D341Med (cell line): Measurements from ENCODE around the gene CFAP52.
"Not testable (repeated sequence)": the region's sequence is repeated elsewhere in the genome, so short reads cannot be mapped to it uniquely, and the experiment has no call there.

Source experiments
- DNase-seq: peaks from one replicate; pipeline ENCODE4 v3.0.0; 2012; ENCODE audit warnings: low spot score

The CFAP52 gene

DNA sequence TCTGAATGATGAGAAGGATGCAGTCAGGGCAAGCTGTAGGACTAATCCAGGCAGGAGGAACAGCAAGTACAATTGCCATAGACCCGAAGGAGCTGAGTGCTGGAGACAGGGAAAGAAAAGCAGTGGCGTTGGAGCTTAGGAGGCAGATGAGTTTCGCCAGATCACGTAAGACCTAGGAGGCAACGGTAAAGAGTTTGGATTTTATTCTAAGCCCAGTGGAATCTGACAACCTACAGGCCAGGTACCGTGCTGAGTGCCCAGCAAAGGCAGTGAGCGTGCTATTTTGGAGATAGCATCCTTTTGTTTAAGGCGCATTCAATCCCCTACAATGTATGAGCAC, 70.1 kb downstream of the CFAP52 start:
- no peak for DNase-seq

DNA sequence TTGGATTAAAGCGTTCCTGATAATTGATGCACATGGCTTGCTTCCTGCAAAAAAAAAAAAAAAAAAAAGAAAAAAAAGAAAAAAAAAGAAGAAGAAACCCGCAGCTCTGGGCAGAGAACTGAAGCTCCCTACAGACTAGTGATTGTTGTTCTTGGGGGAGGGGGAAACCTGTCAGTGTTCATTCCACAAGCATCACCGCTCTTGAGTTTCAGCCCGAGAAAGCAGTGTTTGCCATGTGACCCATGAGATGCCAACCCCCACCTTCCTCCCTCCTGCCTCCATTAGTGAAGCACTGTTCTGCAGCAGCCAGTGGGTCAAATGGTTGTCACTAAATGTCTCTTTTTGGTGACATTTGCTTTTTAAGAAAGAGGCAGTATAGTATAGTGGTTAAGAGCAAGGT, 70.6 kb downstream of the CFAP52 start:
- DNase-seq, result no peak

DNA sequence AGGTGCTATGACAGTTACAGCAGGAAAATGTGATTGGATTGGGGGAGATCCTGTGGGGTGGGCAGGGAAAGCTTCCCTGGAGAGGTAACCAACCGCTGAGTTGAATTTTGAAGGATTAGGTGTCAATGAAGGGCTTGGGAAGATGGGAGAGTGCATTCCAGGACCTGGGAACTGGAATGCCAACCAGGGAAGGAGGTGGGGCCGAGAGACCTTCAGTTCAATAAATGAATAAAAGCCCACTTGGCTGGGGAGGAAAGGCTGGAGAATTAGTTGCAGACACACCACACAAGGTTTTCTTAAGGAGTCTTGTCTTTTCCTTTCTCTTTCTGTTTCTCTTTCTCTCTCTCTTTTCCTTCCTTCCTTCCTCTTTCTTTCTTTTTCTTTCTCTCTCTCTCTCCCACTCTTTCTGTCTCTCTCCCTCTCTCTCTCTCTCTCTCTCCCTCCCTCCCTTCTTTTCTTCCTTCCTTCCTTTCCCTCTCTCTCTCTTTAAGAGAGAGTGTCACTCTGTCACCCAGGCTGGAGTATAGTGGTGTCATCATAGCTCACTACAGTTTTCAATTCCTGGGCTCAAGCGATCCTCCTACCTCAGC, 72.2 kb downstream of the CFAP52 start:
- DNase-seq, result no peak

DNA sequence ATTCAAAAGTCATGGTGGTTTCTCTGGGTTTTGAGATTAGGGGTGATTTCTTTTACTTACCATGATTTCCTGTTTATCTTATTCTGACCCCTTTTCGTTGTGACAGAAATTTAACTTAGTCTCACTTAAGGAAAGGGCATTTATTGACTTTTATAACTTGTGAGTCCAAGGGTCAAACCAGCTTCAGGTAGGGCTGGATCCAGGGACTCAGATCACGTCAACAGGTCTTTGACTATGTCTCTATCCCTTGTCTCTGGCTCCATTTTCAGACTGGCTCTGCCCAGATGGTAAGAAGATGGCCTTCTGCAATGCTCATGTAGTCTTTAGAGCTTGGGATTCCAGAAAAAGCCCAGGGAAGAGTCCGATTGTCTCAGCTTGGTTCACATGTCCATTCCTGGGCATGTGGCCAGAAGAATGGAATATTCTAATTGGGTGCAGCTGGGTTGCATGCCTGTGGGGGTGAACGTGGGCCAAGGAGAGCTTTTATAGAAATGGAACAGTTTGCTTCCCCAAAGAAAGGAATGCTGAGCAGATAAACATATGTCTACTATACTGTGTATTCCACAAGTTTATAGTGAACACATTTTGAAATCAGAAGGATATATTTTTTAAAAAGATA, 82.3 kb downstream of the CFAP52 start:
- no peak for DNase-seq

DNA sequence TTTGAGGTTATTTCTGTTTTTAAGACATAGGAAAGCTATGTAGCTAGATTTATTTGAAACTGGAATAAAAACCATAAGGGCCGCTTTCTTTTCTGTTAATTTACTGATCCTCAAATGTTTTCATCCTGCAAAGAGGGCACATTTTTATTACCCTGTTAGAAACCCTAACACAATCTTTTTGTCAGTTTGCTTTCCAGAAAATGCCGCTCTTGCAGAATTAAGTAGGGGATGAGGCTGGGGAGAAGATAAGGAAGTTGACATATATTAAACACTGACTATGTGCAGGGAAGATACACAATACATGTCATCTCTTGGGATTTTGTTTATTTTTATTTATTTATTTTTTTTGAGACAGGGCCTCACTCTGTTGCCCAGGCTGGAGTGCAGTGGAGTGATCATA, 84.6 kb downstream of the CFAP52 start:
- no peak for DNase-seq

DNA sequence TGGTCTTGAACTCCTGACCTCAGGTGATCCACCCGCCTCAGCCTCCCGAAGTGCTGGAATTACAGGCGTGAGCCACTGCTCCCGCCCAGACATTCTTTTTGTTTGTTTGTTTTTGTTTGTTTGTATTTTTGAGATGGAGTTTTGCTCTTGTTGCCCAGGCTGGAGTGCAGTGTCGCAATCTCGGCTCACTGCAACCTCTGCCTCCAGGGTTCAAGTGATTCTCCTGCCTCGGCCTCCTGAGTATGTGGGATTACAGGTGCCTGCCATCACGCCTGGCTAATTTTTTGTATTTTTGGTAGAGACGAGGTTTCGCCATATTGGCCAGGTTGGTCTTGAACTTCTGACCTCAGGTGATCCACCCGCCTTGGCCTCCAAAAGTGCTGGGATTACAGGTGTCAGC, 87.1 kb downstream of the CFAP52 start:
- not testable (repeated sequence) for DNase-seq

DNA sequence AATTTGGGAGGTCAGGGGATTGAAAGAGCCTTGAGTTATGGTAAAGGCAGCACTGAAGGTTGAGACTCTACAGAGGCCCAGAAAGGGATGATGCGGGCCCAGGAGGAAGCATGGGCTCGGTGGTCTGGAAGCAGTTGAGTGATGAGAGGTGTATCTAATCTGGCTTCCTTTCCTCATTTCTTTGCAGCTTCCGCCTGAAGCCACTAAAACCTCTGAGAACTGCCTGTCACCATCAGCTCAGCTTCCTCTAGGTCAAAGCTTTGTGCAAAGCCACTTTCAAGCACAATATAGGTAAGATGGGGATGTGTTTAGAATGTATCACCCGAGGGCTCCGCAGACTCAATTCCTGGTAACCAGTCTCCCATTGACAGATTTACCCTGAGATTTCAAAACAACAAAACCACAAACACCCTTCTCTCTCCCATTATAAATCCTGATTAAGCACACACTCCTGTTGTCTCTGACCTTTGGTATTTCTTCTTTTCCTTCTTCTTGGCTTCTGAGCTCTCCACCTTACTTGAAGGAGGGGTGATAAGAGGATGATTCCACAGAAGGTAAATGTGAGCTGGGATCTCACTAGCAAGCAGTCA, 90.1 kb downstream of the CFAP52 start:
- no peak for DNase-seq

DNA sequence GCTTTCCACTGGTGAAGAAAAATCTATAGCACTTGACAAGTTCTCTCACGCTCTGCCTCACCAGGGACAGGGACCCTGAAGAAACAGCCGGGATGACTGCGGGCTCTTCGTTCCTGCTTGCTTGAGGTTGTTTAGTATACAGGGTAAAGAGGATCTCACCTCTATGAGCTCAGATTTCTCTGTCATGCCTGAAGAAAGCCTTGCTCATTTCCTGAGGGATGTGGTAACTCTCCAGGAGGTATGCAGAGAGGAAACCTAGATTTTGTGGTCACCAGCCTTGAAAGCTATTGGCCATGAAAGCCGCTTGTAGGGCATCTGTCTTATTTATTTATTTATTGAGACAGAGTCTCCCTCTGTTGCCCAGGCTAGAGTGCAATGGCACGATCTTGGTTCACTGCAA, 92.1 kb downstream of the CFAP52 start:
- DNase-seq, result no peak

DNA sequence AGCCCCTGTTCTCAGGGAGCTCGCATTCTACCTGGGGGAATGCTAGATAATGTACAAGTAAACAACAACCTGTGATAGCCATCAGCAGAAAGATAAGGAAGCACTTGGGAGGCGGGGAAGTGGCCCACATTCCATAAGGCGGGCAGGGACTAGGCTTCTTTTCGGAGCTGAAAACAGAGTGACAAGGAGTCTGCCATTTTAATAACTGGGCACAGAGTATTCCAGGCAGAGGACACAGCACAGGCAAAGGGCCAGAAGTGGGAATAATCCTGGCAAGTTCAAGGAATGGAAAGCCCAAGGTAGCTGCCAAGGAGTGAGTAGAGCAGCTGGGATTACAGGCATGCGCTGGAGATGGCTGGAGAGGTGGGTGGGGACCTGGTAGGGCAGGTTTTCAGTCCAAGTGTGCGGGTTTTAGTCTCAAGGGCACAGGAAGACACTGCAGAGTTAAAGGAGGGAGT, 93.1 kb downstream of the CFAP52 start:
- no peak for DNase-seq

GRCh38 chr17:9670596-9670995, 94.2 kb downstream of the CFAP52 start:
- DNase-seq, result no peak

- no peak for DNase-seq
These were observed 95.1 kb downstream of the CFAP52 start for GRCh38 chr17:9671559-9671958.

DNA sequence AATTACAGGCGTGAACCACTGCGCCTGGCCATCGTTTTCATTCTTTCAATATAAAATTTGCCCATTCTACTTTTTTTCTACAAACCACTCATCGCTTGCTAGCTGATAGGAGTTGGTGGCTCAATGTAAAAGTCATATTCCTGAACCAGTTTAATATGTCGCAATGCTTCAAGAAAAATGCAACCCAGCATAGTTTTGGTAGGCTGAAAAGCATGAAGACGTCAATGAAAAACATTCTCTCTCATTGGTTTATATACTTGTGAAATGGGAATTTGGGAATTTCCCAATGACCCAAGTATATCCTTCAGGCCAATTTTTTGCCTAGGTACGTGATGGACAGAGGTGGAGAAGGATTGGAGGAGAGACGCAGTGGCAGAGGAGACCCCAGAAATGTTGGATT, 95.8 kb downstream of the CFAP52 start:
- DNase-seq, result no peak

DNA sequence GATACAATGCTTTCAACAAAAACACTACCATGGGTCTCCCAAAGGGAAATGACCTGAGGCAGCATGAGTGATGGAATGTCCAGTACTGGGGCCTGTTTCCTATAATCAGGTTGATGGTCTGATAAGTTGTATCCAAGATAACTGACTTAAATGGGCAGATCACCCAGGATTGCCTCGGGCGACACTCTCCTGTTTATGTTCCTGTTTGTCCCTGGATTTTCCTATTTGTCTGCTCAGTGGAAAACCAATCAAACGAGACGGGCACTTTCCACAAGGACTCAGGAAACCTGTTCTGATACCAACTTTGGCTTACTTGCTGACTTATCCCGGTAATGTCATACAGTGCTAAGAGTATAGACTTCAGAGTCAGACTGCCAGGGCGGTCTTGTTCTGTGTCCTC, 96.2 kb downstream of the CFAP52 start:
- no peak for DNase-seq

- no peak for DNase-seq
These were observed 99.6 kb downstream of the CFAP52 start for GRCh38 chr17:9676084-9676483.

DNA sequence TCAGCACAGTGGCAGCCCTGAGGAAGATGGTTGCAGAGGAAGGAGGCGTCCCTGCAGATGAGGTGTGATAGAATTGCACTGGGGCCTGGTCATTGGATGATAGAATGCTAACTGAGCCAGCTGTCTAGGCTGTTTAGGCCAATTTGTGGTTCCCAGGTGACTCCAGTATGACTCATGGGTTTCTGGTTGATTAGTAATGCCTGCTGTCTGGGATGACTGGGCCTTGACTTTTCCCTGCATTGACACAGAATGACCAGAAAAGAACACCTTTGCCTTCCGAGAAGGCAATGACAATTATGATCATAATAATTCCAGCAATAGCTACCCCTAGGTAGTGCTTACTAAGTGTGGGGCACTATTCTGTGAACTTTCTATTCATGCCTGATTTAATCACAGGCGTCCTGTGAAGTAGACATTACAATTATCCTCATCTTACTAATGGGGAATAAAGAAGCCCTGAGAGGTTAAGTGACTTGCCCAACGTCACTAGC, 100.4 kb downstream of the CFAP52 start:
- no peak for DNase-seq

GRCh38 chr17:9677411-9677810, 101.0 kb downstream of the CFAP52 start:
- DNase-seq, result no peak

- DNase-seq, result no peak
These were observed 101.5 kb downstream of the CFAP52 start for GRCh38 chr17:9677896-9678295.

DNA sequence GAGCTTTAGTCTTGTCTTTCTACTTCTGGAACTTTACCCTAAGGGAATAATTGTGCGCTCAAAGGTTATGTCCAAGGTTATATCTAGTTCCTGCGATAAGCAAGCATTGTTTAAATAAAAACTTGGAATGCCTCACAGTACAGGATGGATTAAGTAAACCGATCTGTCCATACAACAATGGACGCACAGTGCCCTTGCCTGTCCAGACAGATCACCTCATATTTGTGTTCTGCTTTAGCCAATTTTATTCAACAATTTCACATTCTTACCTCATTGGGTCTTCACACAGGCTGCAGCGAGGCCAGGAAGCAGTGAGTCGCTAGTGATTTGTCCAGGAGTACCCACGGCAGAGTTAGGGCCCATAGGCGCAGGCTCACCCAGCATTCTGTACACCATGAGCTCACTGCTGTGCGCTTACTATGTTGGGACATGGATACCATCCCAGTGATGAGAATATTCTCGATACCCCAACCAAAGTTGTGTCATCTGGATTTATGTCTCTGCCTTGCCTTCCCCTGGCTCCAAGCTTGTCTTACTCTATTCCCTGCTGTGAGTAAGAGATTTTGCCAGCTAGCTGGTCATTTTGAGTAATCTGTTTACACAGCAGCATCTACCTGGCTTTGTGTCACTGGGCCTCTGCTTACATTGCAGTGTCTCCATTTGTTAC, 108.6 kb downstream of the CFAP52 start:
- no peak for DNase-seq
